HepG2 (cell line): ENCODE measurements around the gene FBXO7. TPM values are rescaled to one million over a fixed set of nuclear protein-coding genes. Genes with fewer than 3 reads are reported as not detected.

Experiments used
- ELF3 ChIP-seq: IDR thresholded peaks from 2 replicates; pipeline ENCODE4 v1.6.1; 2016; ENCODE audit warnings: missing genetic modification reagents, missing compliant biosample characterization
- FOXK1 ChIP-seq: sonication (generic); formaldehyde crosslinking; IDR thresholded peaks from 2 replicates; pipeline ENCODE4 v1.4.0; 2020; ENCODE audit warnings: low read depth, missing genetic modification reagents, borderline replicate concordance
- NCOA2 ChIP-seq: sonication (generic); formaldehyde crosslinking; IDR thresholded peaks from 2 replicates; pipeline ENCODE4 v1.8.0; 2022; ENCODE audit warnings: inconsistent platforms
- NR2F2 ChIP-seq: IDR thresholded peaks from 2 replicates; pipeline ENCODE4 v1.6.1; 2012; ENCODE audit warnings: low read depth, inconsistent platforms, borderline replicate concordance
- RARA ChIP-seq: IDR thresholded peaks from 2 replicates; pipeline ENCODE4 v1.6.1; 2016; ENCODE audit warnings: missing genetic modification reagents, missing compliant biosample characterization
- RBFOX2 ChIP-seq: fragments of 200-400 bp; formaldehyde crosslinking; IDR thresholded peaks from 2 replicates; pipeline ENCODE4 v1.6.1; 2017; ENCODE audit warnings: low read depth, mild to moderate bottlenecking, low read length
- SMYD3 ChIP-seq: sonication (generic); formaldehyde crosslinking; IDR thresholded peaks from 2 replicates; pipeline ENCODE4 v1.8.1; 2023; ENCODE audit warnings: mild to moderate bottlenecking, missing genetic modification reagents
- ZKSCAN1 ChIP-seq: fragments of 150-350 bp; IDR thresholded peaks from 2 replicates; pipeline ENCODE4 v1.6.1; 2014; ENCODE audit warnings: low read length
- ZNF253 ChIP-seq: sonication (generic); formaldehyde crosslinking; IDR thresholded peaks from 2 replicates; pipeline ENCODE4 v1.8.0; 2022; ENCODE audit warnings: mild to moderate bottlenecking, missing genetic modification reagents, borderline replicate concordance
- ZNF446 ChIP-seq: sonication (generic); formaldehyde crosslinking; IDR thresholded peaks from 2 replicates; pipeline ENCODE4 v1.5.0; 2020; ENCODE audit warnings: mild to moderate bottlenecking, missing genetic modification reagents
- ZSCAN21 ChIP-seq: sonication (generic); formaldehyde crosslinking; IDR thresholded peaks from 2 replicates; pipeline ENCODE4 v1.8.0; 2022; ENCODE audit warnings: mild to moderate bottlenecking, missing genetic modification reagents, moderate library complexity, borderline replicate concordance
- polyA plus RNA-seq, 8 experiments: library from polyadenylated mRNA; depleted of rRNA in 3 of 8; stranded (reverse) in 7 of 8; unstranded in 1 of 8; fragments of >200 nt; fragmentation: Illumina TruSeq in 4 of 8; extraction: Trizol in 4 of 8; gene quantifications; 2 replicates each; pipeline versions ENCODE4 v1.2.1 to v1.2.3, GENCODE V29; 2011 to 2016; ENCODE audit warnings: low read depth in 4 of 8, missing spikeins in 1 of 8, mixed read lengths in 1 of 8; ENCODE audit not compliant: insufficient read depth in 1 of 8
- total RNA-seq, 5 experiments: library from RNA; depleted of rRNA; stranded (reverse); fragments of >200 nt; fragmentation: Illumina TruSeq; extraction: Trizol; gene quantifications; 2 replicates each; pipeline ENCODE4 v1.2.3, GENCODE V29; 2016; ENCODE audit warnings: low read depth in 1 of 5
- TF ChIP-seq, protein P1 (sequence below): sonication (generic); formaldehyde crosslinking; IDR thresholded peaks from 2 replicates; pipeline ENCODE4 v1.5.0; 2020; ENCODE audit warnings: mild to moderate bottlenecking, missing genetic modification reagents, borderline replicate concordance
- TF ChIP-seq, protein P2 (sequence below): sonication (generic); formaldehyde crosslinking; IDR thresholded peaks from 2 replicates; pipeline ENCODE4 v1.9.0; 2021; ENCODE audit warnings: missing genetic modification reagents, borderline replicate concordance
- TF ChIP-seq, protein P3 (sequence below): fragments of 450-650 bp; IDR thresholded peaks from 2 replicates; pipeline ENCODE4 v1.6.1; 2017; ENCODE audit warnings: mild to moderate bottlenecking

The FBXO7 gene
- total and polyA plus RNA-seq, 2 of the 13 experiments (the other 11 are each of a cell fraction or from before 2014, with no cell fraction given), result 105 to 172 TPM

DNA sequence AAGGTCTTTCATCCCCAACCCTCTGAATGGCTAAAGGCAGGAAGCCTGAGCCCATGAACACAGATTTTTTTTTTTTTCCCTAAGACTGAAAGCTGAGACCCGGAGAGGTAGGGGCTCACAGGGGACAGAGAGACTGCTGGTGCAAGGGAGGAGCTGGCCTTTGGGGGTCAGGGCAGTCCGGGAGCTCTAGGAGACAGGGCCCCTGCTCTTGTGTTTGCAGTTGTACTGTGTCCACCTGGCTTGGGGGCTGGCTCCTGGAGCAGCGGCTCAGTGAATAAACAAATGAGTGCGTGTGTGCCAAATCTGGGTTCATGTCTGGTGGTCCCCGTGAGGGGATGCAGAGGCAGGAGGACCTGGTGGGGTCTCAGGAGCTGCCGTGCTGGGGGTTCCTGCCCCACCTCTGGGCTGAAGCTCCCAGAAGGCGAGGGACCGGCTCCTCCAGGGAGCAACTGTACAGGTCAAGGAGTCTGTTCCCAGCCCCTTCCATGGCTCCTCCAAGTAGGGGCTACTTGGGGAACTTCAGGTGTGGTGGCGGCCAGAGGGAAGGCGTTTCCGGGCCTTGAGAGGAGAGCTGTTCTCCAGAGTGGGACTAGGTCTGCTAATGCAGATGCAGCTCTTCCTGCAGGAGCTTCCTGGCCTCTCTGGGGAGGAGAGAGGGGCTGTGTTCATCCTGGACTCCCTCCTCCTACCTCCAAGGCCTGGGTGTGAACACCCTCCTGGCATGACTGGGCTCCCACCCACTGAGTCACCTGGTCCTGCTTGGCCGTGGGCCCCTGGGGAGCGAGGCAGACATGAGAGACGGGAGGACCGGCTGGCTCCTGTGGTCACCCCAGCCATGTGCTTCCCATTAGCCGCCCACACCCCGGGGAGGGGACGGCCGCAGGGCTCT lies 57.6 kb downstream of the FBXO7 start (continued):
- TF ChIP-seq, protein P1, sequence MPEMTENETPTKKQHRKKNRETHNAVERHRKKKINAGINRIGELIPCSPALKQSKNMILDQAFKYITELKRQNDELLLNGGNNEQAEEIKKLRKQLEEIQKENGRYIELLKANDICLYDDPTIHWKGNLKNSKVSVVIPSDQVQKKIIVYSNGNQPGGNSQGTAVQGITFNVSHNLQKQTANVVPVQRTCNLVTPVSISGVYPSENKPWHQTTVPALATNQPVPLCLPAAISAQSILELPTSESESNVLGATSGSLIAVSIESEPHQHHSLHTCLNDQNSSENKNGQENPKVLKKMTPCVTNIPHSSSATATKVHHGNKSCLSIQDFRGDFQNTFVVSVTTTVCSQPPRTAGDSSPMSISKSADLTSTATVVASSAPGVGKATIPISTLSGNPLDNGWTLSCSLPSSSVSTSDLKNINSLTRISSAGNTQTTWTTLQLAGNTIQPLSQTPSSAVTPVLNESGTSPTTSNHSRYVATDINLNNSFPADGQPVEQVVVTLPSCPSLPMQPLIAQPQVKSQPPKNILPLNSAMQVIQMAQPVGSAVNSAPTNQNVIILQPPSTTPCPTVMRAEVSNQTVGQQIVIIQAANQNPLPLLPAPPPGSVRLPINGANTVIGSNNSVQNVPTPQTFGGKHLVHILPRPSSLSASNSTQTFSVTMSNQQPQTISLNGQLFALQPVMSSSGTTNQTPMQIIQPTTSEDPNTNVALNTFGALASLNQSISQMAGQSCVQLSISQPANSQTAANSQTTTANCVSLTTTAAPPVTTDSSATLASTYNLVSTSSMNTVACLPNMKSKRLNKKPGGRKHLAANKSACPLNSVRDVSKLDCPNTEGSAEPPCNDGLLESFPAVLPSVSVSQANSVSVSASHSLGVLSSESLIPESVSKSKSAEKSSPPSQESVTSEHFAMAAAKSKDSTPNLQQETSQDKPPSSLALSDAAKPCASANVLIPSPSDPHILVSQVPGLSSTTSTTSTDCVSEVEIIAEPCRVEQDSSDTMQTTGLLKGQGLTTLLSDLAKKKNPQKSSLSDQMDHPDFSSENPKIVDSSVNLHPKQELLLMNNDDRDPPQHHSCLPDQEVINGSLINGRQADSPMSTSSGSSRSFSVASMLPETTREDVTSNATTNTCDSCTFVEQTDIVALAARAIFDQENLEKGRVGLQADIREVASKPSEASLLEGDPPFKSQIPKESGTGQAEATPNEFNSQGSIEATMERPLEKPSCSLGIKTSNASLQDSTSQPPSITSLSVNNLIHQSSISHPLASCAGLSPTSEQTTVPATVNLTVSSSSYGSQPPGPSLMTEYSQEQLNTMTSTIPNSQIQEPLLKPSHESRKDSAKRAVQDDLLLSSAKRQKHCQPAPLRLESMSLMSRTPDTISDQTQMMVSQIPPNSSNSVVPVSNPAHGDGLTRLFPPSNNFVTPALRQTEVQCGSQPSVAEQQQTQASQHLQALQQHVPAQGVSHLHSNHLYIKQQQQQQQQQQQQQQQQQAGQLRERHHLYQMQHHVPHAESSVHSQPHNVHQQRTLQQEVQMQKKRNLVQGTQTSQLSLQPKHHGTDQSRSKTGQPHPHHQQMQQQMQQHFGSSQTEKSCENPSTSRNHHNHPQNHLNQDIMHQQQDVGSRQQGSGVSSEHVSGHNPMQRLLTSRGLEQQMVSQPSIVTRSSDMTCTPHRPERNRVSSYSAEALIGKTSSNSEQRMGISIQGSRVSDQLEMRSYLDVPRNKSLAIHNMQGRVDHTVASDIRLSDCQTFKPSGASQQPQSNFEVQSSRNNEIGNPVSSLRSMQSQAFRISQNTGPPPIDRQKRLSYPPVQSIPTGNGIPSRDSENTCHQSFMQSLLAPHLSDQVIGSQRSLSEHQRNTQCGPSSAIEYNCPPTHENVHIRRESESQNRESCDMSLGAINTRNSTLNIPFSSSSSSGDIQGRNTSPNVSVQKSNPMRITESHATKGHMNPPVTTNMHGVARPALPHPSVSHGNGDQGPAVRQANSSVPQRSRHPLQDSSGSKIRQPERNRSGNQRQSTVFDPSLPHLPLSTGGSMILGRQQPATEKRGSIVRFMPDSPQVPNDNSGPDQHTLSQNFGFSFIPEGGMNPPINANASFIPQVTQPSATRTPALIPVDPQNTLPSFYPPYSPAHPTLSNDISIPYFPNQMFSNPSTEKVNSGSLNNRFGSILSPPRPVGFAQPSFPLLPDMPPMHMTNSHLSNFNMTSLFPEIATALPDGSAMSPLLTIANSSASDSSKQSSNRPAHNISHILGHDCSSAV, result no peak
- TF ChIP-seq SMYD3, result peak; percentile 84; the same call in 1 of the 2 replicates
- TF ChIP-seq ZNF446 (CRISPR knock-in tag), result peak; percentile 52; the same call in 1 of the 2 replicates
- no peak for TF ChIP-seq ZKSCAN1
- TF ChIP-seq NCOA2, result peak; percentile 74
- TF ChIP-seq ZSCAN21 (CRISPR knock-in tag), result peak; percentile 88
- peak; percentile 90 for TF ChIP-seq RBFOX2
- TF ChIP-seq, protein P2, sequence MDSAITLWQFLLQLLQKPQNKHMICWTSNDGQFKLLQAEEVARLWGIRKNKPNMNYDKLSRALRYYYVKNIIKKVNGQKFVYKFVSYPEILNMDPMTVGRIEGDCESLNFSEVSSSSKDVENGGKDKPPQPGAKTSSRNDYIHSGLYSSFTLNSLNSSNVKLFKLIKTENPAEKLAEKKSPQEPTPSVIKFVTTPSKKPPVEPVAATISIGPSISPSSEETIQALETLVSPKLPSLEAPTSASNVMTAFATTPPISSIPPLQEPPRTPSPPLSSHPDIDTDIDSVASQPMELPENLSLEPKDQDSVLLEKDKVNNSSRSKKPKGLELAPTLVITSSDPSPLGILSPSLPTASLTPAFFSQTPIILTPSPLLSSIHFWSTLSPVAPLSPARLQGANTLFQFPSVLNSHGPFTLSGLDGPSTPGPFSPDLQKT (CRISPR knock-in tag), result no peak
- TF ChIP-seq ELF3 (CRISPR knock-in tag), result no peak; the same call in 1 of the 2 replicates
- TF ChIP-seq ZNF253 (CRISPR knock-in tag), result peak; percentile 74; the same call in 1 of the 2 replicates
- peak; percentile 71; the same call in 1 of the 2 replicates for TF ChIP-seq NR2F2
- peak; percentile 88 for TF ChIP-seq RARA (CRISPR knock-in tag)
- TF ChIP-seq, protein P3, sequence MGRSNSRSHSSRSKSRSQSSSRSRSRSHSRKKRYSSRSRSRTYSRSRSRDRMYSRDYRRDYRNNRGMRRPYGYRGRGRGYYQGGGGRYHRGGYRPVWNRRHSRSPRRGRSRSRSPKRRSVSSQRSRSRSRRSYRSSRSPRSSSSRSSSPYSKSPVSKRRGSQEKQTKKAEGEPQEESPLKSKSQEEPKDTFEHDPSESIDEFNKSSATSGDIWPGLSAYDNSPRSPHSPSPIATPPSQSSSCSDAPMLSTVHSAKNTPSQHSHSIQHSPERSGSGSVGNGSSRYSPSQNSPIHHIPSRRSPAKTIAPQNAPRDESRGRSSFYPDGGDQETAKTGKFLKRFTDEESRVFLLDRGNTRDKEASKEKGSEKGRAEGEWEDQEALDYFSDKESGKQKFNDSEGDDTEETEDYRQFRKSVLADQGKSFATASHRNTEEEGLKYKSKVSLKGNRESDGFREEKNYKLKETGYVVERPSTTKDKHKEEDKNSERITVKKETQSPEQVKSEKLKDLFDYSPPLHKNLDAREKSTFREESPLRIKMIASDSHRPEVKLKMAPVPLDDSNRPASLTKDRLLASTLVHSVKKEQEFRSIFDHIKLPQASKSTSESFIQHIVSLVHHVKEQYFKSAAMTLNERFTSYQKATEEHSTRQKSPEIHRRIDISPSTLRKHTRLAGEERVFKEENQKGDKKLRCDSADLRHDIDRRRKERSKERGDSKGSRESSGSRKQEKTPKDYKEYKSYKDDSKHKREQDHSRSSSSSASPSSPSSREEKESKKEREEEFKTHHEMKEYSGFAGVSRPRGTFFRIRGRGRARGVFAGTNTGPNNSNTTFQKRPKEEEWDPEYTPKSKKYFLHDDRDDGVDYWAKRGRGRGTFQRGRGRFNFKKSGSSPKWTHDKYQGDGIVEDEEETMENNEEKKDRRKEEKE, result no peak
- TF ChIP-seq FOXK1 (CRISPR knock-in tag), result peak; percentile 58; the same call in 1 of the 2 replicates
